Adipose tissue (tissue), 3 donors: ENCODE results near the gene SYT8. TPM values are rescaled to one million over a fixed set of nuclear protein-coding genes. Genes with fewer than 3 reads are reported as not detected.

Source experiments
- H3K27ac ChIP-seq: one replicate; pipeline ENCODE4 v1.5.1; 2013; ENCODE audit warnings: low read depth, low read length
- whole genome bisulfite sequencing, 3 donors: extraction: QIAGEN DNeasy Blood & Tissue Kit; methylation state at CpG; one replicate each; pipeline ENCODE4 v1.1.7; 2013; 5-methylcytosine and 5-hydroxymethylcytosine counted together
- polyA plus RNA-seq, 3 donors: library from polyadenylated mRNA; stranded (reverse); fragments of 200-250 nt; gene quantifications; one replicate each; pipeline ENCODE4 v1.2.3, GENCODE V29; 2013
- donor health status: healthy with polysubstance abuse.
- donor health status: Bipolar disorder and iron deficiency.
- donor health status: healthy.

The SYT8 gene
- polyA plus RNA-seq, 3 donors = 0.31 to 7.6 TPM; not detected in 1

DNA sequence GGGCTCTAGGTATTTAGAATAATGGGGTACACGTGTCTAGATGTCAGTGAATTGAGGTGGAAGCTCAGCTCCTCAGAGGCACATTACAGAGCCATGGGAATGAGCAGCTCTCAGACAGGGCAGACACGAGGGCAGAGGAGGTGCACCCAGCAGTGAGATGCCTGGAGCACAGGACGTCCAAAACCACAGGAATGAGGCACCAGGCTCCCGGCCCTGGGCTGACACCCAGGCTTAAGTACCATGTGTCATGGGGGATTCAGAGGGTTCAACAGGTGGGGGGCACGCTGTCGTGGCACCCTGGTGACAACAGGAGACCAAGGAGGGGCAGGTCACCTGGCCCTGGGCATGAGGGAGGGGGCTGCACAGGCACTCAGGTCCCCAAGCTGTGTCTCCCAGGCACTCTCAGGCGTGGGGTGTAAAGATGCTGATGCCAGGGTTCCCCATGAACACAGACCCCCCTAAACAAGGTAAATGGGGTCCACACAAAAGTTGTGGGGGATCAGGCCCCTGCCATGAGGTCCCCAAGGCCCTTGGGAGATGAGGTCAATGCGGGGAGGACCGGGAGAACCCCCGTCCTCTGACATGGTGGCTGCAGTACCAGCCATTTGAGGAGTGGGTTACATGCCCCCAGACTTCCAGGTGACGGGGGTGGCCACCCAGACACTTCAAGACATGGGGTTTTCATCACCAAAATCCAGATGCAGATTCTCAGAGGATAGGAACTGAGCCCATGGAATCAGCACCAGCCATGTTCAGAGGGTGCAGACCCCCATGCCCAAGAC is 5.6 kb upstream of the SYT8 start:
- WGBS, 3 donors = 70 to 92% (median 70%) methylated on average over 11 of the region's 11 CpGs
- H3K27ac ChIP-seq = no peak overlapping the region

DNA sequence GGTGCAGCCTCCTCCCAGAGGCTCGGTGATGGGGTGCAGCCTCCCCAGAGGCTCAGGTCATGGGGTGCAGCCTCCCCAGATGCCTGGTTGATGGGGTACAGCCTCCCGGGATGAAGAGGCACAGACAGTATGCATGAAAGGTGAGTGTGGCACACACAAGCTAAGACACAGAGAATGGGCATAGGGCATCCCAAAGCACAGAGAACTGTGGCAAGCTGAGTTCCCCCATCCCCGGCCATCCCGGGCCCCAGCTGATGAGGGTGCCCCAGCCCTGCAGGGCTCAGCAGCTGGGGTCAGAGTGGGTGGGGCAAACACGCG is 4.8 kb upstream of the SYT8 start:
- H3K27ac ChIP-seq = no peak overlapping the region
- whole genome bisulfite sequencing, 3 donors = 56 to 64% (median 57%) methylated on average over 5 to 6 of the region's 6 CpGs

DNA sequence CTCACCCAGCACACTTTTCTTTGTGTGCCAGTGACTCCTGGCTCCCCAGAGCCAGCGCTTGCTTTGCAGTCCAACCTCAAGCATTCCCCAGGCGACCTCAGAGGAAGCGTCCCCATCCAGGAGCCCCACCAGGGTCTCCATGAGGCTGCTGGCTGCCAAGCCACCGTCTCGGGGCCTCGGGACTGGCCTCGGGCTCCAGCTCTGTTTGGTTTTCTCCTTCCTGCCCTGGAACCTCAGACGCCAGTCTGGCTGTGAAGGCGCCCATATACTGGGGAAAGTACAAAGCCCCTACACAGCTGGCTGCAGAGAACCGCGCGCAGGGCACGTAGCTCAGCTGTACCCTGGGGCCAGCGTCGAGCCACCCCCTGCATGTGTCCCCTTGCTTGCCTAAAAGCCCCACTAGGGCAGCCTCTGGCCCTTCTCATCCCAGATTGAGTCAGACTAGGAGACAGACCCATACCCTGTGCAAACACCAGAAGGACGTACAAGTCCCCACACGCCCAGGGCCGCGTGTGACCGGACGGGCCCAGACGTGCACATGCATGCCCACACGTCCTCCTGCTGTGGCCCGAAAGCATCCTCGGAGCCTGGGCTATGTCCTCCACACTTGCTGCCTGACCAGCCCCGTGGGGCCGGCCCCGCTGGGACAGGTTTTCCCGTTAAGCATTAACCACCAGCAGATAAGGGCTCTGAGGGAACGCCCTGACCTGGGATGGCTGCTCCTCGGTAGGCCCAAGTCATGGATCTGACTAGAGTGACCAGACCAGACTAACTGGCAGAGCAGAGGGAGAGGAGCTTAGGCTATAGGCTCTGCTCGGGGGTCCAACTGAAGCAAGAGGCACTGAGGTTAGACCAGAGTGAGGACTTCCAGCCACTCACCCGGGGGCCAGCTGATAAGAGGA is 4.2 kb upstream of the SYT8 start:
- no peak overlapping the region for H3K27ac ChIP-seq
- WGBS, 3 donors = 22 to 69% (median 65%) methylated on average over 33 of the region's 33 CpGs

DNA sequence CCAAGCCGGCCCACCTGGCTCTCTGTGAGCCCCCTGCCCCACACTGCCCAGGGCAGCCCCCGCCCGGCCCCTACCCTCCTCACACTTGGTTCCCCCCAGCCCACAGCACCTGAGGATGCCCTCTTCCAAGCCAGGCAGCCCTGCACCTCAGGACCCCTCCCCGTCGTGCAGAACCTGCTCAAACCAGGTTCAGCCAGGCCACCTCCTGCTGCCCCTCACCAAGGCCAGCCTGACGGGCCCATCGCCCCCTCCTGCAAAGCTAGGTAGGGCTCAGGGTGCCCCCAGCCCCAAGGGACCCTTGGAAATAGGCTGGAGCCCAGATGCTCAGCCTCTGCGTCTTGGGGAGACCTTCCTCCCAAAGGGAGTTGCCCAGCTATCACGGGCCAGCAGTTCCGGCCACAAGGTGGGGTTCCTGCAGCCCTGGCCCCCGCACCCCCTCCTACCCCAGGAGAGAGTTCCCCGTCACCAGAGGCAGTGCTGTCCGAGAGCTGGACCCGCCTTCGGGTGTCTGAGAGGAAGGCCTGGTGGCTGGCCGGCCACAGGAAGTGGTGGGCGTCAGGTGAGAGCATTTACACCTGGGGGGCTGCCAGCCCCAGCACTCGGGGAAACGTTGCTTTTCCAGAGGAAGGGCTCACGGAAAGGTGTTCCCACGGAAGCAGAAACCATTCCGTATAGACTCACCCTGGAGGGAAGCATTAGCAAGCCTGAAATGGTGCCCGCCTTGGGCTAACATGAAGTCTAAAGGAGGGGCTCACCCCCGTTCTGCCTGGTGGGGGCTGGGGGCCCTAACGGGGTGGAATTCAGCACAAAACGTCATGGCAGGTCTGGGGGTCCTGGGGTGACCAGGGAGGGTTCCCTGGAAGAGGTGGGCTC is 3.2 kb upstream of the SYT8 start:
- 63 to 70% (median 69%) methylated on average over 24 to 26 of the region's 26 CpGs for WGBS, 3 donors
- H3K27ac ChIP-seq = no peak overlapping the region

DNA sequence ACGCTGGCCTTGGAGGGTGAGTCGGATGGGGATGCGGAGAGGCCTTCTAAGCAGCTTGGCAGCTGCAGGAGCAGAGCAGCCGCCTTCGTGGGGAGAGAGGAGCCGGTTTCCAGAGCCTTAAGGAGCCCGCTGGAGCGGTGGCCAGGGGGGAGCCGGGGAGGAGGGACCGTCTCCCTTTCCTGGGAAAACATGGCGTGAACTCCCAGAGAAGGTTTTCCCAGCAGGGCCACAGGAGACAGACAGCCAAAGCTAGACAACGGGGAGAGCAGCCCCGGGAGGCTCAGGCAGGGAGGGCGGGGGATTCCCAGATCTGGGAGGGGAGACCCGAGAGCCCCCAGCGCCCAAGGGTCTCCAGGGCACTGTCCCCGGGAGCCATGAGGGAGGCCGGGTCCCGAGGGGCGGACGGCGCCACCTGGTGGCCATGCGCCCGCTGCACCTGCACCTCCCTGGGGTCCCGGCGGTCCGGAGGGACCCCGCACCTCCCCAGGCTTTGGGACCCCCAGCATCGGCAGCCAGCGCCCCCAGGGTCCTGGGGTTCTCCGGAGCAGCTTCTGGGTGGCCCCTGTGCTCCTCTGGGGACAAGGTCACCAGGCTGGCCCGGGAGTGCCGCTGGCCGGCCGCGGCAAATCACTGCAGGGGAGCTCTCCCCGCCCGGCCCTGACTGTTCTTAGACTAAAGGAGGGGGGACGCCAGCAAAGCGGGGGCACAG is 2.4 kb upstream of the SYT8 start:
- WGBS, 3 donors = 12 to 19% (median 17%) methylated on average over 34 to 40 of the region's 40 CpGs
- H3K27ac ChIP-seq = no peak overlapping the region

DNA sequence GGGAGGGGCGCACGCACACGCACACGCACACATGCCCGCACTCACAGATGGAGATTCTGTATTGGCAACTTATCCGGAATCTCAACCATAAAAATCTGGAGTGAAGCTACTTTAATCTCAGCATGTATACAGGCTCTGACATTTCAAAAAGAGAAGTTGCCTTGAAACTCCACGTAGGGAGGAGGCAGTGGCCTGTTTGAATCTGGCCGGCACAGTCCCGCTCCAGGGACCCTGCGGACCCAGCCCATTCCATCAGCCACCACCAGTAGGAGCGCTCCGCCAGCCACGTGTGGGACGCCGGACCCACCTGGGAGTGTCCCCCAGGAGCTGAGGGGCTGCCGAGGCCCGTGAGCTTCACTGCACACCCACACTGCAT is 1.9 kb upstream of the SYT8 start:
- WGBS, 3 donors = 55 to 61% (median 60%) methylated on average over 17 of the region's 17 CpGs
- no peak overlapping the region for H3K27ac ChIP-seq

DNA sequence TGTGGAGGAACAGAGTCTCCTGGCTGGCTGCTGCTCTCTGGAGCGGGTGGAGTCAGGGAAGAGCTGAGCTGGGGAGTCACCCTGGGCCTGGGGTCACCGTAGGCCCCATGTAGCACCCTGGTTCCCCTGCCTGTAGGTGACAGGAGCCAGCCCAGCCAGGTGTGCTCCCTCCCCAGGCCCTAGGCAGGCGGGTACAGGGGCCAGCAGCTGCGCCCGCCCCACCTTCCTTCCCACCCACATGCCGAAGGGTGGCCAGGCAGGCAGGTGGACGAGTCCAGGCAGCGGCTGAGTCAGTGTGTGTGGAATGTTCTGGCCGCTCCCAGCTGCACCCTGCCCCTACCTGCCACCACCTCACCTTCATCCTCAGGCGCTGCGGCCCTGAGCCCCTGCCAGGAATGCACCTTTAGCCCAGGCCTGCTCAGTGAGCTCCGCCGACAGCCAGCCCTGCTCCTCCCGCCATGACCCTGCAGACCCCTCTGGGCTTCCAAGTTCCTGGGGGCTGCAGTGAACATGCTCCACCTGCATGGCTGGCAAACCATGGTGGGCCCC is 654 bp upstream of the SYT8 start:
- H3K27ac ChIP-seq = no peak overlapping the region
- 32 to 87% (median 84%) methylated on average over 13 to 14 of the region's 14 CpGs for WGBS, 3 donors

DNA sequence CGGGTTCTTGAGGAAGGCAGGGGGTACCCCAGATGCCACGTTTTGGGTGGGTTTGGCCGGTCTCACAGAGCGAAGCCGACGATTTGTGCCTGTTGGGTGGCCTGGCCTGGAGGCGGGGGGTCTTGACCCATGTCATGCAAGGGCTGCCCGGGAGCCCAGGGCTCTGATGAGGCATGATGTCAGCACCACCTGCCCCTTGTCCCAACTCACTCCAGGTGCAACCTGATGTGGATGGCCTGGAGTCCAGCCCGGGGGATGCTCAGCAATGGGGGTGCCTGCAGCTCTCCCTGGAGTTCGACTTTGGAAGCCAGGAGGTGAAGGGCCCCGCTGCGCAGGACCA is 851 bp downstream of the SYT8 start:
- WGBS, 3 donors = 86 to 92% (median 90%) methylated on average over 12 of the region's 12 CpGs
- H3K27ac ChIP-seq = no peak overlapping the region

DNA sequence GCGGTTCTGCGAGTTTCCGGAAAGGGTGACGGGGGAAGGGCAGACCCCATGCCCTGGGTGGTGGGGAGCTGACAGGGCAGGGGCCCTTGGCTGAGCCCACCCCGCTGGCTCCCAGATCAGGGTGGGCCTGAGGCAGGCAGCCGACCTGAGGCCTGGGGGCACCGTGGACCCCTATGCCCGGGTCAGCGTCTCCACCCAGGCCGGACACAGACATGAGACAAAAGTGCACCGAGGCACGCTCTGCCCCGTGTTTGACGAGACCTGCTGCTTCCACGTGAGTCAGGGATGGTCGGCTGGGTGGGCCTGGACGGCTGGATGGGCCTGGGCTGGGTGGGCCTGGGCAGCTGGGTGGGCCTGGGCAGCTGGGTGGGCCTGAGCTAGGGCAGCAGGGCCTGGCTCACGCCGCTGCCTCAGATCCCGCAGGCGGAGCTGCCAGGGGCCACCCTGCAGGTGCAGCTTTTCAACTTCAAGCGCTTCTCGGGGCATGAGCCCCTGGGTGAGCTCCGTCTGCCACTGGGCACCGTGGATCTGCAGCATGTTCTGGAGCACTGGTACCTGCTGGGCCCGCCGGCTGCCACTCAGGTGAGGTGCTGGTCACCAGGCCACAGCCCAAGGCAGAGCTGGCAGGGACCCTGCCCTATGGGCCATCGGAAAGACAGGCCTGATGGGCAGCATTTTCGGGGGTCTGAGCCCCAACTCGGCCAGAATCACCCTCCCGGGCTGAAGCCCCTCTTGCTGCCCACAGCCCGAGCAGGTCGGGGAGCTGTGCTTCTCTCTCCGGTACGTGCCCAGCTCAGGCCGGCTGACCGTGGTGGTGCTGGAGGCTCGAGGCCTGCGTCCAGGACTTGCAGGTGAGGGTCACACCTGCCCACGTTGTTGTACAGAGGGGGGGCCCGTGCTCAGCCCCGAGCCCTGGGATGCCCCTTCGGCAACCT is 1.5 kb downstream of the SYT8 start:
- H3K27ac ChIP-seq = no peak overlapping the region
- WGBS, 3 donors = 90 to 91% (median 91%) methylated on average over 38 to 43 of the region's 43 CpGs

DNA sequence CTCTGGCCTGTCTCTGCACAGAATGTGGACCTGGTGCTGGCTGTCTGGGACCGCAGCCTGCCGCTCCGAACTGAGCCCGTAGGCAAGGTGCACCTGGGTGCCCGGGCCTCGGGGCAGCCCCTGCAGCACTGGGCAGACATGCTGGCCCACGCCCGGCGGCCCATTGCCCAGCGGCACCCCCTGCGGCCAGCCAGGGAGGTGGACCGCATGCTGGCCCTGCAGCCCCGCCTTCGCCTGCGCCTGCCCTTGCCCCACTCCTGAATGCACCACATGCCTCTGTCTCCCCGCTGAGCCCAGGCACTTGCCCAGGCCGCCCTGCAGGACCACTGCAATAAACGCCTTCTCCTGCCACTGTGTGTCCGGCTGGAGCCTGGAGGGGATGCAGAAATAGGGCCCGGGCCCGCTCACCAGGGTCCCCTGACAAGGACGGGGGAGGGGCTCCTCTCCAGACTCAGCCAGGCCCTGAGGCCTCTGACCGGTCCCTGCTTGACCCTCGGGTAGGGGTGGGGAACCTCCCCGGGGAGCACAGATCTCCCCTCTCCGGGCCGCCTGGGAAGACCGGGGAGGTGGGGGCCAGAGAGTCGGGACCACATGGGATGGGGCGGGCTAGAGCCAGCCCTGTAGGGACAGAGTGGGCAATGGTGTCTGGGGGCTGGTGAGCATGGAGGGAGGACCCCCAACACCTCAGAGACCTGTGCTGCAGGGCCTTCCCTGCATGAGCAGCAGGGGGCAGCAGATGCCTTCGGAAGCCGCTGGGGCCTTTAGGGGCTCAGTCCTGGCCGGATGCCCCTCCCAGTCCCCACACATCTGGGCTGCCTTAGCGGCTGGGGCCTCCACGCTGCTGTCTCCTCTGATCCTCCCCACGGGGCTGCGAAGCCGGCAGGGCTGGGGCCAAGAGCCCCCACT is 2.6 kb downstream of the SYT8 start:
- no peak overlapping the region for H3K27ac ChIP-seq
- 48 to 55% (median 50%) methylated on average over 32 to 38 of the region's 38 CpGs for WGBS, 3 donors

DNA sequence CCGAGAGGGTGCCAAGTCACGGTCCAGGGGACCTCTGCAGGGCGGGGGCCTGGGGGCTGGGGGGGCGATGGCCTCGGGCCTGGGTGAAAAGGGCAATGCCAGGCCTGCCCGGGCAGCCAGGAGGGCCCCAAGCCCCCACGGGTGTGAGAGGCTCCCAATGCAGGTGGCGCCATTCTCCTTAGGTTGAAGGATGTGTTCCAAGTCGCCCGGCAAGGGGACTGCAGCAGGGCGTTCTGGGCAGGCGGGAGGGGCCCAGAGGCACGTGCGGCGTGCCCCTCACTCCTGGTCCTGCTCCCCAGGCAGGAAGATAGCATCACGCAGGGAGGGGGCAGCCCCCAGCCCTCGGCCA is 3.3 kb downstream of the SYT8 start:
- WGBS, 3 donors = 50 to 61% (median 55%) methylated on average over 13 to 17 of the region's 17 CpGs
- no peak overlapping the region for H3K27ac ChIP-seq

DNA sequence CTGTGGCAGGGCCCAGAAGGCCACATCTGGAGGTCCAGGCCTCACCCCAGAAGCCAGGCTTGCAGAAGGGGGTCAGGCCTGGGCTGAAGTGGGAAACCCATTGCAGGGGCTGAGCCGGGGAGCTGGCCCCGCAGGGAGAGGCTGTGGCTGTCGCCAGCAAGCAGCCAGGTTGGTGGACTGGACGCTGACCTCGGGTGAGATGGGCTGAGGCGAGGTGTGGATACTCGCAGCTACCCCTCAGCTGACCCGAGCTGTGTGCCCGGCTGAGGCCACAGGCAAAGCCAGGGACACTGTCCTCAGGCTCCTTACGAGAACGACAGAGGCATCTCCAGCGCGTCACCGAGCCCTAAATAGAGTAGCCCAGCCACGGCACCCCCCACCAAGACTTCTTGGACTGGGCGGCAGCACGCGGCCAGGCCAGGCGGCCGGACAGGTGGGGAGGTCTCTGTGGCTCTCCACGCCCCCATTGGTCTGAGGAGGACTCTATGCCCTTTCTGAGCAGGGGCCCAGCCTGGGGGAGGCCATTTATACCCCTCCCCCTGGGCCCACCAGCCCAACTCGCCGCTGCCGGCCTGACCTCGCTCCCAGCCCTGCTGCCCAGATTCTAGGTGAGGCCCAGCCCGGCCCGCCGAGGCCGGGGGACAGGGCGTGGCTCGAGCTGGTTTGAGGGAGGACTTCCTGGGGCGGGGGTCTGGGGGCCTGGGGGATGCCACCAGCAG is 3.8 kb downstream of the SYT8 start, which contains the start of gene TNNI2:
Gene TNNI2 (plus strand): TSS at position 556 of the 719 bp plus-strand sequence. CDS start 716 bp downstream, outside the sequence.
- H3K27ac ChIP-seq = no peak within 1 kb of the TSS
- 85 to 94% (median 91%) methylated on average over 26 to 32 of the region's 32 CpGs for WGBS, 3 donors

DNA sequence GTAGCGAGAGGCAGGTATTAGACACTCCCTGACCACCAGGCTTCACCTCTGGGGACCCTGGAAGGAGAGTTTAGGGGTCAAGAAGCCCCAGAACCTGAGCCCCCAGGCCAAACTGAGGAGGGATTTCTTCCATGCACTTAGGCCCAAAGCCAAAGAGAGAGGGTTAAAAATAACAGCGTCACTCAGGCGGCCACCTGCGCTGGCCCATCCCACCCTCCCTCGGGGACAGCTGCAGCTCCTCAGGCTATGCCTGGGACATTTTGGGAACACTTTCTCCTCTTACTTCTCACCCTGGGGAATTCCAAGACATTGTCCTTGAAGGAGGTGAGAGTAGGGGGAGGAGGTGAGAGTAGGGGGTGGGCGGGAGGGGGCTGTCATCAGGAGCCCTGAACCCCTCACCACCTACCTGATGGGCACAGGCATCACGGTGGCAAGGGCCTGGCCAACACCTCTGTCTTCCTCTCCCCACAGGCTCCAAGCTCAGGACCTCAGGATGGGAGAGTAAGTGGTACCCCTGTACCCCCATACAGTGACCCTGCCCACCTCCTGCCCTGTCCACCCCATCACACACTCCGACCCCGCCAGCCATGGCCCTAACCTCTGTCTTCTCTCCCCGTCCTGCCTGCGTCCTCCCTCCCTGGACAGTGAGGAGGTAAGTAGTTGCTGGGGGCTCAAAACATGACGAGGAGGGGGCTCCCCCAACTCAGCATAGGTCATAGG is 4.6 kb downstream of the SYT8 start:
- 61 to 77% (median 67%) methylated on average over 12 of the region's 12 CpGs for WGBS, 3 donors
- H3K27ac ChIP-seq = no peak overlapping the region

DNA sequence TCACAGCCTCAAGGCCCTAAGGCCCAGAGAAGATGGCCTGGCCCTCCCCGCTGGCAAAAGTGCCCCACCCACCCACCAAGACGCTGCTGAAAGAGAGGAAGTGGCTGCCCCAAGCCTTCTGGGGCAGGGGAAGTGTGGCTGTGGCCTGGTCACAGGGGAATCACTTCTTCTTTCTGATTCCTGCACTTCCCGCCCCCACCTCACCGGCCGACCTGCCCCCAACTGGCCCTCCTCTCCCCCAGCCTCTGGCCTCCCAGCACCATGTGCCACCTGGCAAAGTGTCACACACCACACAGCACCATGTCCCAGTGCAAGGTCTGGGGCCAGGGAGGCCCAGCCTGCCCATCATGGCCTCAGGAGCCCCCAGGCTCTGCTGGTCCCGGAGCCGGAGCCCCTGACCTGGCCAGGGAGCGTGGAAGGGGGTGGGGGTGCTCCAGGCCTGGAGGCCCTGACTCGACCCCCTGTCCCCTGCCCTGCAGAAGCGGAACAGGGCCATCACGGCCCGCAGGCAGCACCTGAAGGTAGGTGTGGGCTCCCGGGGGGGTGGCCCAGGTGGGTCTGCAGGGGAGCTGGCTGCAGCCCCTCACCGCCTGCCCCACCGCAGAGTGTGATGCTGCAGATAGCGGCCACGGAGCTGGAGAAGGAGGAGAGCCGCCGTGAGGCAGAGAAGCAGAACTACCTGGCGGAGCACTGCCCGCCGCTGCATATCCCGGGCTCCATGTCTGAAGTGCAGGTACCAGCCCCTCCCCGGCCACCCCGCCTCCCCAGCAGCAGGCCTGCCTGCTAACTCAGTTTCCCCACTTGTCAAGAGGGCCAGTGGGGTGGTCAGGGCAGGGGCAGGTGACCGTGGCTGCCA is 5.4 kb downstream of the SYT8 start:
- WGBS, 3 donors = 65 to 92% (median 75%) methylated on average over 20 to 26 of the region's 26 CpGs
- H3K27ac ChIP-seq = no peak overlapping the region
